GM19023 (cell line): ENCODE results near the gene TP53BP1.

Source experiments
- ATAC-seq: cut with Tn5 transposase; IDR thresholded peaks from one replicate; pipeline ENCODE4 v1.9.1; 2021; ENCODE audit warnings: mild to moderate bottlenecking, moderate library complexity; ENCODE audit not compliant: unreplicated experiment

The TP53BP1 gene

DNA sequence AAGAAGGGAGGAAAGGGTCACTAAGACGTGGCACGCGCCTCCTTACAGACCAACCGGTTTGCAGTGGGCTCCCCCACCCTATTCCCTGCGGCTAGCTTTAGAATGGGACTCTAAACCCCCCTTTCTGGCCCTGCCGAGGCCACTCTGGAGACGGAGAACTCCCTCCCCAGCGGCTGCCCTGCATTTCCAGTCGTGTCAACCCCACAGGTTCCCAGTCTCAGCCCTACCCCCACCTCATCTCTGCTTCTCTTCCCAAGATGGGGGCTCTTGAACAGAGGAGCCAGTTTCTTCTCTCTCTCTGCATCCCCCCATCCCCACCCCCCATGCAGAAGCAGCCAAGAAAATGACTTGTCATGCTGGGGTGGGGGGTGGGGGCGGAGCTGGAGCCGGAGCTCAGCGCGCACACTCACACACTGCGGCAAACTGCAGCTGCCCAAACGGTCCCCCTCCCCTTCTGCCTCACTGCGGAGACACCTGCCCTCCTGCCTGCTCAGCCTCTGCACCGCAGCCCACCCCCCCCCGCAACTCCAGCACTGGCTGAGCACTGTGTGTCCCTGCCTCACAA lies 25.3 kb upstream of the TP53BP1 start:
- ATAC-seq: no peak

GRCh38 chr15:43517354-43518196 lies 24.6 kb upstream of the TP53BP1 start, which contains the start of gene MAP1A:
Gene MAP1A, plus strand, starts transcription at chr15:43517608. Its CDS starts 3,866 bp downstream, at chr15:43521474.
- ATAC-seq: no peak

DNA sequence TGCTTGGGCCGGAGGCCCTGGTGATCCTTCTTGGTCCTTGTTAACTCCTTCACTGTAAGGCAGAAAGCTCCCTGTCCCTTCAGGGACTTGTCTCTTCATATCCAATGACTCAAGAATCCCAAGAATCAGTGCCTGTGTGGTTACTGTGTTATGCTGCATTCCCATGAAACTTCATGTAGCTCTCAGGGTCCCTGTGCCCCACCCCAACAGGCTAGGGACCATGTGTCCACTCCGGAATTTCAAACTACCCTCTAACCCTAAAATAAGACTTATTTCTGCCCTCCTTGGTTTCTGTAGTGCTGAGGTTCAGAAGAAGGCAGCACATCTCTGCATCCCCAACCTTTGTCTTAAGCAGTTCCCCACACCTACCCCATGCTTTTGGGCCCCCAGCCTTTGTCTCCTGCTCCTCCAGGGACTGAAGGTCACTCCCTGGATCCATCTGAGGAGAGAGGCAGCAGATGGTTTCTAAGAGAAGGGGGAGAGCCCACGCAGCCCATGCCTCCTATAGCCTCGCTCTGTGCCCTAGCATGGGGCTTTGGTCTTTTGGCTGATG lies 23.9 kb upstream of the TP53BP1 start:
- no peak for ATAC-seq

- ATAC-seq: no peak
Measured at GRCh38 chr15:43516185-43516584, 23.2 kb upstream of the TP53BP1 start.

- ATAC-seq: no peak
Measured at GRCh38 chr15:43515741-43516140, 22.8 kb upstream of the TP53BP1 start.

DNA sequence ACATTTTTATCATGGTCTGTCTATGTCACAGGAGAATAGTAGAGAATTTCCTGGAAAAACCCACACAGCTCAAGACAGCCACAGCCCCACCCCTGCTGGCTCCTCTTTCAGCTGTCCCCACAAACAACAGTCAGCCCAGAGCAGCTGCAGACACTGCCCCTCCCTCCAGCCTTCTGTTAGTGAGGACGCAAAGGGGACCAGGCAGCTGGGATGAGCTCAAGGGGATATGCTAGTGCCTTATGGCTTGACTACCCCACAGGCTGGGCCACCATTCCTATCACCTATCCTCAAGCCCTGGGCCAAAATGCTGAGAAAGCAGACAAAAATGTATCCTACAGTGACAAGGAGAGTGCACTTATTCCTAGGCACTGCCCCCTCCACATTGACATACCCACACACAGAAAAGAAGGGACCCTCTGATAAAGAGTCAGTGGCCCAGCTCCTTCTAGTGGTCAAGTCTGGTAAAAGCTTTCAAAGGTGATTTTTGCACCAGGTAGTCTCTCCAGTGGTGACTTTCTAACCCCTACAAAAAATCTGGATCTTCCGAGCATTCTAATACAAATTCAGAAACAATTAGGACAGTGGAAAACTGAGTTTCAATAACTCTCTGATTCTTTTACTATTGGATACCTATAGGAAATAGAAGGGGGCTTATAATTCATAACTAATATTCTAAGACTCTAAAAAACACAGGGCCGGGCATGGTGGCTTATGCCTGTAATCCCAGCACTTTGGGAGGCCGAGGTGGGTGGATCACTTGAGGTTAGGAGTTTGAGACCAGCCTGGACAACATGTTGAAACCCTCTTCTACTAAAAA lies 21.5 kb upstream of the TP53BP1 start:
- ATAC-seq: no peak

GRCh38 chr15:43513550-43513949 lies 20.6 kb upstream of the TP53BP1 start:
- no peak for ATAC-seq

- ATAC-seq: peak; percentile 16
Measured at GRCh38 chr15:43511012-43511885, 18.3 kb upstream of the TP53BP1 start.

DNA sequence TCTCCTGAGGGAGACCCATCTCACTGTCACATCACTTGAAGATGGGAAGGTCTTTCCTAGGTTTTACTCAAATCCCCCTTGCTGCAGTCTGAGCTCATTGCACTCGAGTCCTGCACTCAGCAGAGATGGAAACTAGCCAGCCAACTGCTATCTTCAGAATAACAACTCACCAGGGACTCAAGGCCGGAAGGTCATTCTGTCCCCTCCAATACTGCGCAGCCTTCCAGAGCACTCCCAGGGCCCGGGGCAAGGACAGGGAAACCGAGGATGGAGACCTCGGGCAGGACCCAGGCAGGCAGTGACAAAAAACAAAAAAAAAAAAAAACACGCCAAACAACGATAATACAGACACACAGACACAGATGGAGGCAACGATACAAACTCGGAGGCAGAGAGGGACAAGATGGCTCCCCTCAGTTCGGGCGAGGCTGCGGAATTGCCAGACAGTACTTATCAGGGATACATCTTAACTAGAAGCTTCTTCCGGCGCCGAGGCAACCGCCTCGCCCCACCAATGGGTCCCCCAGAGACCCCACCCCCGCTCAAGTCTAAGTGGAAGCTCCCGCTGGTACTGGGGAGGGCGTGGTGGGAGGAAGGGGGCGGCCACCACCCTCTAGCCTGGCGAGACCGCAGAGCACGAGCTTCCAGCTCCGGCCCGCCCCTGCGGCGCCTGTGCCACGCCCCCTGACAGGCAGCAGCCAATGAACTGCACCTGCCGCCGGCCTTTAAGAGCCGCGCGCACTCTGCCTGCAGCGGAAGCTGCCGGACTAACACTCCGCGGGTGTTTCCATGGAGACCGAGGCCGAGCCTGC lies 17.4 kb upstream of the TP53BP1 start:
- peak; percentile 96 for ATAC-seq

DNA sequence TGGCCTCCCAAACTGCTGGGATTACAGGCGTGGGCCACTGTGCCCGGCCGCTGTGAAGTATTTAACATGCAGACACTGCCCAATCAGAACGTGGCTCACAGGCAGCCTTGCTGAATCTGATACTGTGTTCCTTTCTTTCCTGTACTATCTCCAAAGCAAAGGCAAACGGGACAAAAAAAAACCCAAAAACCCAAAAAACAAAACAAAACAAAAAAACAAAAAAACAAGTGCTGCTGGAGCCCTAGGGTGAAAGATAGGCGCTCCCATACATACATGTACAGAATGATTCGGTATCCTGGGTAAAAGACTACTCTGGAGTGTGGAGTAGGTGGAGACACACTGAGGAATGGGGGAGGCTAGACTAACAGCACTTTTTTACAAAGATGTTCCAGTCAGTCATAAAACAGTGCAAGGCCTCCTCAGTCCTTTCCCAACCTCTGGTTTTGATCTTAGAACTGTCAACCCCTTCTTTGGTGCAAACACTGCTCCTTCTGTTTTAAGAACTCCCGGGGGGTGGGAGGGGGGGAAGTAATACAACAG lies 16.8 kb upstream of the TP53BP1 start:
- ATAC-seq: no peak

DNA sequence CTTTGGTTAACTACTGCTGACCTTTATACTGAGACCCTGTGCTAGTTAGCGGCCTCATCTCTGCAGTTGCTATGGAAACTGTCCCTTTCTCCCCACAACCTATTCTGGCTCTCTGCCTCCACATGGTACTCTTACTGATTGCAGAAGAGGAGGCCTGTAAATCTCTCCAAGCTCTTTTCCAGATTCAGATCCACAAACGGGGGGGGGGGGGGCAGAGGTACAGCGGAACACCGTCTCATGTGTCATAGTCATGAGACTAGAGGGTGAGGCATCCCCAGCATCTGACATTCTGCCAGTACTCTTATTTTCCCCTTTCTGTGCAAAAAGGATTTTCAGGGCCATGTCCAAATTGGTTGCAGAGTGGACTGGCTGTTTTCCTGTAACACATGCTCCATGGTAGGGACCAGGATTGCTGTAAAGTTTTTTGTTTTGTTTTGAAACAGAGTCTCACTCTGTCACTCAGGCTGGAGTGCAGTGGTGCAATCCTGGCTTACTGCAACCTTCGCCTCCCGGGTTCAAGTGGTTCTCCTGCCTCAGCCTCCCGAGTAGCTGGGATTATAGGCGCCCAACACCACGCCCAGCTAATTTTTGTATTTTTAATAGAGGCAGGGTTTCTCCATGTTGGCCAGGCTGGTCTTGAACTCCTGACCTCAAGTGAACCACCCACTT lies 16.2 kb upstream of the TP53BP1 start:
- no peak for ATAC-seq

- no peak for ATAC-seq
Measured at GRCh38 chr15:43508421-43508820, 15.5 kb upstream of the TP53BP1 start.

DNA sequence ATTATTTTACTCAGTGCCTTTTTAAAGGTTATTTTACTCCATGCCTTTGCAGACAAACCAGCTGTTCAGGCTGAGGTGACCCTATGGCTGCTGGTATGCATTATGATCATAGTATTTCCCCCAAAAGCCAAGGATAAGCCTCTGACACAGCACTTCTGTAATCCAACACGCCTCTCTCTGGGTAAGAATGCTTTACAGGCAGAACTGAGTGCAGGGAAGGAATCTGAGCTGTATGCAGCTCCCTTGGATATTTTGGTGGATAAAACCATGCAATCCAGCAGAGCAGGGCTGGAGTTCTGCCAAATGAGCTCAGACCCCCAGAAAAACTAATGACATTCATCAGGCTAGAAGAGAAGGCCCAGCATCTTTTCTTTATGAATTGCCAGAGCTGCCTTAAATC lies 12.8 kb upstream of the TP53BP1 start:
- no peak for ATAC-seq

- no peak for ATAC-seq
Measured at GRCh38 chr15:43499635-43500034, 6.7 kb upstream of the TP53BP1 start.

DNA sequence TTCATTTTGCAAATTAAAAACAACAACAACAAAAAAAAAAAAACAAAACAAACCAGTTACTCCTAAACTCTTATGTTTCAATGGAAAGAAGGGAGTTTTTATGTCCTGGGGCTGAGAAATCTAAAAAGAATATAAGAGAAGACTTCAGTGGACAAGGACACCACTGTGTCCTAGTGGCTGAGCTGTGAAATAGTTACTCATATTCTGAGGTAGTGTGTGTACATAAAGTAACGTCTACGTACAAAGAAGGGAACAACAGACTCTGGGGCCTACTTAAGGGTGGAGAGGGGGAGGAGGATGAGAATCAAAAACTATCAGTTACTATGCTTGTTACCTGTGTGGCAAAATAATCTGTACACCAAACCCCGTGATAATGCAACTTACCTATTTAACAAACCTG lies 6.0 kb upstream of the TP53BP1 start:
- no peak for ATAC-seq

GRCh38 chr15:43493703-43494472 lies 932 bp upstream of the TP53BP1 start:
- ATAC-seq: no peak

DNA sequence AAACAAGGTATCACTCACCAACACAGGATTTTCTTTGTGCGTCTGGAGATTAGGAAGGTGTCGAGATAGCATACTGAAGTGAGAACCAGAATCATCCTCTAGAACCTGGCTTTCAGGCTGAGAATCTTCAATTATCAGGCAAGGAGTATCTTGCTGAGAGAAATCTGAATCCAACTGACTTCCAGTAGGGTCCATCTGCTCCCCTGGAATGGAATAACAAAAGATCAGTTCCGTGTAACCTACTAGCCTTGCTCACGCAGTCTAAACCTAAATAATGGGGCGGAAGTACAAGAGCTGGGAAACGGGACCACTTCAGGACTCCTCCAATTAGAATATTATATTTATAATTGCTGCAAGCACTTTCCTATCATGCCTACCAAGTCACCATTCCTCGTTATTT lies 690 bp downstream of the TP53BP1 start:
- no peak for ATAC-seq

DNA sequence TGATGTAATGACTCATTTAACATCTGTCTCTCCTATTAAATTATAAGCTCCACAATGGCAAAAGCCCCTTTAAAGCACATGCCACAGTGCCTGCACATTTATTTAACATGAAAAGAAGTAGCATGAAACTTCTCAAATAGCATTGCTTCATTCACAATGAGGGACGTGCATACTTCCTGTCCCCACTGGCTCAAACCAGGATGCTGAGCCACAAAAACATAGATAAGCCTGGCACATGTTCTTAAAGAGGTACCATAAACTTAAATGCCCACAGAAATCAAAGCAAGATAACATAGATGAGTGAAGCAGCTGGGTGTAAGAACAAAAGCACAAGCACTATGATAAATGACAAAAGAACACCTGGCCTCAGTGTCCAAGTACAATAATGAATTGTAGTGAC lies 3.8 kb downstream of the TP53BP1 start:
- ATAC-seq: no peak
